BE2C (cell line): ENCODE results near the gene UNK.
A peak's percentile ranks its signal among the peaks of the same experiment; 100 is the strongest.

ENCODE experiments used
- DNase-seq: peaks from one replicate; pipeline ENCODE4 v3.0.0-alpha.2; 2020
- H3K27me3 ChIP-seq: fragments of 250-450 bp; sonication (Bioruptor Pico); 2 replicates; pipeline ENCODE4 v1.5.1; 2020; ENCODE audit warnings: mild to moderate bottlenecking
- H3K36me3 ChIP-seq: fragments of 250-450 bp; sonication (Bioruptor Pico); 2 replicates; pipeline ENCODE4 v1.5.1; 2020; ENCODE audit warnings: mild to moderate bottlenecking
- H3K4me1 ChIP-seq: fragments of 250-450 bp; sonication (Bioruptor Pico); 2 replicates; pipeline ENCODE4 v1.5.1; 2020
- H3K4me3 ChIP-seq: 2 replicates; pipeline ENCODE4 v1.5.1; 2011; ENCODE audit warnings: low read depth, low read length
- H3K9me3 ChIP-seq: fragments of 250-450 bp; sonication (Bioruptor Pico); 2 replicates; pipeline ENCODE4 v1.5.1; 2020
- CTCF ChIP-seq: IDR thresholded peaks from 2 replicates; pipeline ENCODE4 v1.5.1; 2012; ENCODE audit warnings: mild to moderate bottlenecking, low read depth, low read length

Gene UNK

DNA sequence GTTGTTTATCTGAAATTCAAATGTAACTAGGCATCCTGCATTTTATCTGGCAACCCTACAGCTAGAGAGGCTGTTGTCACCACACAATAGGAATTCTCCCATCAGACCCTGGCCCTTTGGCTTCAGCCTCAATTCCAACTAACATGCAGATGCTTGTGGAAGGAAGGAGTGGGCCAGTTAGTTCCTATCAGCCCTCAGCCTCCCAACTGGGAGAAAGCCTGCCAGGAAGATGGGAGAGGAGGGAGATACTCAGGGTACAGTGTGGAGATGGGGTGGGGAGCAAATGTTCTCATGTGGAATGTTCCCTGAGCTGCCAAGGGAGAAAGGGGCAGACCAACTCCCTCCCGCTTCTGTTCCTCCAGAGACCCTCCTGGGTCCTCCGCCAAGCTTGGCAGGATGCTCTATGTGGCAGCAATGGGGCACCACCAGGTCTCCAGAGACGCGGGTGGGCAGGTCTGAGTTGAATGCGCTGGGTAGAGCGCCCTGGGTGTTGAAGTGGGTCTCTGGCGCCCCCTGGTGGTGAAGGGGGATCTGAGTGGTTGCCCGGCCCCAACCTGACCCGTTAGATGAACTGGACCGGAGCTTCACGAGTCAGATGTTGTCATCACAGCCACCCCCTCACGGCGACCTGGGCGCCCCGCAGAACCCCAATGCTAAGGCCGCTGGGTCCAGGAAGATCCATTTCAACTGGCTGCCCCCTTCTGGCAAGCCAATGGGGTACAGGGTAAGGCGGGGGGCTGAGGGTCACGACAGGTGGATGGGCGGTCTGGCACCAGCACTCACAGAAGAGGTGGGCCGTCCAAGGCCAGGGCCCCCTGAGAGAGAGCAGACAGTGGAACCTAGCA, 34.8 kb upstream of the UNK start:
- peak overlapping the region; percentile 12 for H3K4me3 ChIP-seq
- H3K9me3 ChIP-seq = no peaks in the 10 kb centered on the region
- peak; percentile 87 for DNase-seq
- H3K36me3 ChIP-seq = no peaks in the 10 kb centered on the region
- H3K27me3 ChIP-seq = no peaks in the 10 kb centered on the region
- H3K4me1 ChIP-seq = no peaks in the 10 kb centered on the region
- peak; percentile 83 for TF ChIP-seq CTCF

DNA sequence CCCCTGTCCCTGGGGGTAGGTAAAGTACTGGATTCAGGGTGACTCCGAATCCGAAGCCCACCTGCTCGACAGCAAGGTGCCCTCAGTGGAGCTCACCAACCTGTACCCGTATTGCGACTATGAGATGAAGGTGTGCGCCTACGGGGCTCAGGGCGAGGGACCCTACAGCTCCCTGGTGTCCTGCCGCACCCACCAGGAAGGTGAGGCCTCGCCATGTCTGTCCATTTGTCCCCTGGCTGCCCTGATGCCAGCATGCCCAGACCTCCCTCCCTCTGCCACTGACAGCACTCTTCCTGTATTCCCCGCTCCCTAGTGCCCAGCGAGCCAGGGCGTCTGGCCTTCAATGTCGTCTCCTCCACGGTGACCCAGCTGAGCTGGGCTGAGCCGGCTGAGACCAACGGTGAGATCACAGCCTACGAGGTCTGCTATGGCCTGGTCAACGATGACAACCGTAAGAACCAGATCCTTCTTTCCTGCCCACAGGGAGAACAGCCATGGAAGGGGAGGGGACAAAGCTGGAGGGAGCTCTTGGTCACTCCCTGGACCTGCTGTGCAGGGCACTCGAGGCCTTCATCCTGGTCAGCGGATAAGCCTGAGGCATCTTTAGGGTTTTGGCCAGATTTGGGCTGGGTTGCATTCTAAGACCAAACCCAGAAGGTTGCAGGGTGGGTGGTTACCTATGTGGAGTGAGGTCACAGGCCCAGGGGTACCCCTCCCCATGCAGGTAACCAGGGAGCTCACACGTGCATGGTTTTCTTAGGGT, 33.8 kb upstream of the UNK start:
- no peak for TF ChIP-seq CTCF
- no peaks in the 10 kb centered on the region for H3K9me3 ChIP-seq
- H3K4me3 ChIP-seq = no peak overlapping the region
- DNase-seq = no peak
- no peaks in the 10 kb centered on the region for H3K36me3 ChIP-seq
- H3K27me3 ChIP-seq = no peaks in the 10 kb centered on the region
- H3K4me1 ChIP-seq = no peaks in the 10 kb centered on the region; the same call in 1 of the 2 replicates

DNA sequence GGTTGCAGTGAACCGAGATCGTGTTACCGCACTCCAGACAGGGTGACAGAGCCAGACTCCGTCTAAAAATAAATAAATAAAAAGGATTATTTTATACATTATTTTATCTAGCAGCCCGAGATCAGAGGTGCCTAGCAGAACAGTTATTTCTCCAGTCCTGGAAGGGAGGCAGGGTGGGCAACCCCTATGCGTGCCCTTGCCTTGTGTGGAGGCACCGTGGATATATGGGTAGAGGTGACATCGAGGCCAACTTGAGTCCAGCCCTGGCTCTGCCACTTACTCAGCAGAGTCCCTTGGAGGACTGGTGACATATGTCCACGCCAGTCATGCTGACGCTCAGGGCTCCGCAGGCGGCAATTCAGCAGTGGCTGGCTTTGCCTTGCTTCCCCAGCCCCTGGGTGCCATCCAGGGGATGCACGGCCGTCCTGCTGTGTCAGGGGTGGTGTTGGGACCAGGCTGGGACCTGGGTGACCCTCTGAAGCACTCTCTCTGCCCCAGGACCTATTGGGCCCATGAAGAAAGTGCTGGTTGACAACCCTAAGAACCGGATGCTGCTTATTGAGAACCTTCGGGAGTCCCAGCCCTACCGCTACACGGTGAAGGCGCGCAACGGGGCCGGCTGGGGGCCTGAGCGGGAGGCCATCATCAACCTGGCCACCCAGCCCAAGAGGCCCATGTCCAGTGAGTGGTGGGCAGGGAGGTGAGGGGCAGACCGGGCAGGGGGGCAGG, 32.8 kb upstream of the UNK start:
- DNase-seq = no peak
- Histone ChIP-seq H3K4me1 (no peaks in the 10 kb centered on the region; the same call in 1 of the 2 replicates), H3K4me3 (no peak overlapping the region), H3K9me3 (no peaks in the 10 kb centered on the region), H3K36me3 (no peaks in the 10 kb centered on the region), H3K27me3 (no peaks in the 10 kb centered on the region)
- no peak for TF ChIP-seq CTCF

DNA sequence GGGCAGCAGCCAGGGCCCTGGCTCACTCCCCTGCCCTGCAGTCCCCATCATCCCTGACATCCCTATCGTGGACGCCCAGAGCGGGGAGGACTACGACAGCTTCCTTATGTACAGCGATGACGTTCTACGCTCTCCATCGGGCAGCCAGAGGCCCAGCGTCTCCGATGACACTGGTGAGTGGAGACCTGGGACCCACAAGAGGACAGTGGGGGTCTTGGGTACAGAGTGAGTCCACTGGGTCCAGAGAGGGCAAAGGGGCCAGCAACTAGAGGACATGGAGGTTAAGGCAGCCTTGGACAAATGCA, 32.2 kb upstream of the UNK start:
- Histone ChIP-seq H3K9me3 (no peaks in the 10 kb centered on the region), H3K36me3 (no peaks in the 10 kb centered on the region), H3K27me3 (no peaks in the 10 kb centered on the region), H3K4me3 (no peak overlapping the region), H3K4me1 (no peaks in the 10 kb centered on the region; the same call in 1 of the 2 replicates)
- no peak for DNase-seq
- TF ChIP-seq CTCF = no peak

DNA sequence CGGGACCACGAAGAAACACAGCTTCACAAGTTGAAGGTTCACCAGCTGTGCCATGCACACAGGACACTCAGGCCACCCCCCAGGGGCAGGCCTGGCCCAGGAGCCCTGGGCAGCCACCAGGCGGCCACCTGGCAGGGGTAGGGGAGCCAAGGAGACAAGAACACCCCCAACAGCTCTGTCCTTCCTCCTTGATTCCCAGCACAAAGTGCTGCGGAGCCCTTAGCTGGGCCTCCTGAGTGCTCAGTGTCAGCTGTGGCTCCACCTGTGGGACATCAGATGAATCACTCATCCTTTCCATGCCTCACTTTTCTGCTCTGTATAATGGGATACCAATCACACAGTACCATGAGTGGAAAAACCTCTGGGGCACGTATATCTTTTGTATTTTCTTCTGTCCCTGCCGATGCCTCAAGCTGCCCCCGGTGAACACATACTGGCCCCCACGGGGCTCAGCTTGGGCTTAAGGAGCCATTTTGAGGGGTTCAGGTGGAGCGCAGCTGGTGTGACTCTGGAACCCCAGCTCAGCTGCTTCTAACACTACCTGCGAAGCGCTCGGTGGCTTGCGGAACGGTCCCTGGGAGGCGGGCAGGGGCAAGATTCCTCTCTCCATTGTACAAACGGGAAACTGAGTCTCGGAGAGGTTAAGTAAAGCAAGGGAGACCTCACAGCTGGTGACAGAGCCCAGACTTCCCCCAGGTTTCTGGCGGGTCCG, 31.6 kb upstream of the UNK start:
- H3K4me1 ChIP-seq = no peaks in the 10 kb centered on the region; the same call in 1 of the 2 replicates

More for the DNA sequence above, 31.6 kb upstream of the UNK start:
- 0 out of 2 replicates have a peak, but pooled peaks have one; percentile 7 for TF ChIP-seq CTCF
- Histone ChIP-seq H3K9me3 (no peaks in the 10 kb centered on the region), H3K4me3 (peak overlapping the region; percentile 38), H3K36me3 (no peaks in the 10 kb centered on the region), H3K27me3 (no peaks in the 10 kb centered on the region)
- DNase-seq = no peak
